Neural progenitor cell (in vitro differentiated cells): ENCODE results near the gene GFOD1.

Experiments
- EZH2 ChIP-seq: fragments of 200-600 bp; sonication (generic); IDR thresholded peaks from 2 replicates; pipeline ENCODE4 v1.6.1; 2017; ENCODE audit warnings: antibody characterized with exemption, mild to moderate bottlenecking, moderate library complexity
- TF ChIP-seq, protein P1 (sequence below): fragments of 200-600 bp; sonication (generic); IDR thresholded peaks from 2 replicates; pipeline ENCODE4 v1.5.1; 2017; ENCODE audit warnings: antibody characterized with exemption, mild to moderate bottlenecking

GRCh38 chr6:13457577-13457976 is 29.8 kb downstream of the GFOD1 start:
- TF ChIP-seq, protein P1, sequence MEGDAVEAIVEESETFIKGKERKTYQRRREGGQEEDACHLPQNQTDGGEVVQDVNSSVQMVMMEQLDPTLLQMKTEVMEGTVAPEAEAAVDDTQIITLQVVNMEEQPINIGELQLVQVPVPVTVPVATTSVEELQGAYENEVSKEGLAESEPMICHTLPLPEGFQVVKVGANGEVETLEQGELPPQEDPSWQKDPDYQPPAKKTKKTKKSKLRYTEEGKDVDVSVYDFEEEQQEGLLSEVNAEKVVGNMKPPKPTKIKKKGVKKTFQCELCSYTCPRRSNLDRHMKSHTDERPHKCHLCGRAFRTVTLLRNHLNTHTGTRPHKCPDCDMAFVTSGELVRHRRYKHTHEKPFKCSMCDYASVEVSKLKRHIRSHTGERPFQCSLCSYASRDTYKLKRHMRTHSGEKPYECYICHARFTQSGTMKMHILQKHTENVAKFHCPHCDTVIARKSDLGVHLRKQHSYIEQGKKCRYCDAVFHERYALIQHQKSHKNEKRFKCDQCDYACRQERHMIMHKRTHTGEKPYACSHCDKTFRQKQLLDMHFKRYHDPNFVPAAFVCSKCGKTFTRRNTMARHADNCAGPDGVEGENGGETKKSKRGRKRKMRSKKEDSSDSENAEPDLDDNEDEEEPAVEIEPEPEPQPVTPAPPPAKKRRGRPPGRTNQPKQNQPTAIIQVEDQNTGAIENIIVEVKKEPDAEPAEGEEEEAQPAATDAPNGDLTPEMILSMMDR, result no peak
- no peak for TF ChIP-seq EZH2
